ENCODE results near the gene ADA.

DNA sequence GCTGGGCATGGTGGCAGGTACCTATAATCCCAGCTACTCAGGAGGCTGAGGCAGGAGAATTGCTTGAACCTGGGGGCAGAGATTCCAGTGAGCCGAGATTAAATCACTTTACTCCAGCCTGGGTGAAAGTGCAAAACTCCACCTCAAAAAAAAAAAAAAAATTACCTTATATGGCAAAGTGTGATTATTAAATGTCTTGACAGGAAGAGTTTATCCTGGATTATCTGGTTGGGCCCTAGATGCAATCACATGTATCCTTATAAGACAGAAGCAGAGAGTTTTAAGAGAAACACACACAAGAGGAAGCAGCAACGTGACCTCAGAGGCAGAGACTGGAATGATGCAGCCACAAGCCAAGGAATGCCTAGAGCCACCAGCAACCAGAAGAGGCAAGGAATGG, 11.0 kb downstream of the ADA start:
- TF ChIP-seq CTCF (IDR thresholded peaks at IDR 0.05) (no peak), POLR2AphosphoS5 (IDR thresholded peaks at IDR 0.05) (no peak), POLR2A (IDR thresholded peaks at IDR 0.05) (no peak)
